Putamen (tissue), 1 donor: ENCODE measurements around the gene COA6.

Source experiments
- DNase-seq: peaks from one replicate; pipeline ENCODE4 v3.0.0-alpha.2; 2016; ENCODE audit warnings: low spot score

COA6 gene

GRCh38 chr1:234373064-234373958 is at the start of gene COA6:
Gene COA6 (plus strand): TSS chr1:234373456. CDS start chr1:234373467, 11 bp downstream.
- DNase-seq = peak; percentile 92

DNA sequence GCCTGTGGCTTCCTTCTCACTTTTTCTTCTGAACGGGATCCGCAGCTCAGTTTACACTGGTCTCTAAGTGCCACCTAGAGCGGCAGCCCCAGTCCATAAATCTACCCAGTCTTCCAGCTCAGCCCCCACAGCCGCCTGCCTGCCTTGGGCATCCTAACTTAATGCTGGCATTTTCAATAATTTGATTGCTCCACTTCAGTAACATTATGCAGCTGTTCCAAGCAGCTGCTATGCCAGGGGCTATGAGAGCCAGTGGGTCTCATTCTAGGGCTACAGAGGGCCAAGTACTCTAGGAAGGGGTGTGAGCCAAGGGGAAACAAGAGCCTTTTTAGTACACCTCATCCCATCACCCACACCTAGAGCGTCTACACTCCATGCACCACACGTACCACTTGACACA is 48.4 kb upstream of the COA6 start:
- DNase-seq = no peak

DNA sequence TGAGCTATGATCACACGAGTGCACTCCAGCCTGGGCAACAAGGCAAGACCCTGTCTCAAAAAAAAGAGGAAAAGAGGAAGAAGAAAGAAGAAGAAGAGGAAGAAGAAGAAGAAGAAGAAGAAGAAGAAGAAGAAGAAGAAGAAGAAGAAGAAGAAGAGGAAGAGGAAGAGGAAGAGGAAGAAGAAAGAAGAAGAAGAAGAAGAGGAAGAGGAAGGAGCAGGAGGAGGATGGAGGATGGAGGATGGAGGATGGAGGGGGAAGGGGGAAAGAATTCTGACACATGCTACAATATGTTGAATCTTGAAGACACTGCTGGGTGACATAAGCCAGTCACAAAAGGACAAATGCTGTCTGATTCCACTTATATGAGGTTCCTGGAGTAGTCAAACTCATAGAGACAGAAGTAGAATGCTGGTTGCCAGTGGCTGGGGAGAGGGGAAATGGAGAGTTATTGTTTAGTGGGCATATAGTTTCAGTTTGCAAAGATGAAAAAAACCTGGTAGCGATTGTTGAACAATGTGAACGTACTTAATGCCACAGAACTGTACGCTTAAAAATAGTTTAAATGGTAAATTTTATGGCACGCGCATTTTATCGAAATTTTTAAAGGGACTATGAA is 47.3 kb upstream of the COA6 start:
- no peak for DNase-seq

DNA sequence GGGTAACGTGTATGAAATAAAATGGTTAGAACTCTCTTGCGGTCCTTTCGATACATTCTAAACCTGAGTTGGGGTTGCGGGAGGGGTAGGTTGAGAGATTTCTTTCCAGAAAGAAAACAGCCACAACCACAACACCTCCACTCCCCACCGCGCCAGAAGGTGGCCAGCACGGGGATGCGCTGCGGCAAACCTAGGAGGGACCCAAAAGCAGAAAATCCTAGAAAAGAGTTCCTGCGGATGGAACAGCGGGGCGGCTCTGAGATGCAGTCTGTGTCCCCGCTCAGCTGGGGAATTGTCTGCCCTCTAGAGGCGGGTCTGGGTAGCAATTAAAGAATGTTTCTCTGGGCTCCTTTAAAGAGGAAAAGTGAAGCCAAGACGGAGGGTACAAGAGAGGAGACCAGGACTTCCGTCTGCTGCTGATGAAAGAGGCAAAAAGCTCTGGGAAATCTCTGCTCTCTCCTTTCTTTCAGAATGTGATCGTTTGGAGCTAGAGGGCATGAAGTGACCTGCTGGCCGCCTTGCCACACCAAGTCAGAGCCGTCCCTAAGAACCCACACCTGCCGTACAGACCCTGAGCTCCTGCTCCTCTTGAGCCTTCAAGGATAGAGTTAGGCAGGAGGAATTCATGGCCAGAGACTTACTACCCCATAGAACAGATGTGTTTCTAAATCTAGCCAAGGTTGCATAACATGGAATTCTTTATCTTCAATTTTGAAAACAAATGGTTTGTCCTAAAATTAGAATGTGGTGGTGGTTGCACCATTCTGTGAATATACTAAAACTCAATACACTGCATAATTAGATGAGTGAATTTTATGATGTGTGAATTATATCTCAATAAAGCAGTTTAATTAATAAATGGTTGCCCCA is 46.5 kb upstream of the COA6 start:
- no peak for DNase-seq

- DNase-seq = no peak
These were observed 45.6 kb upstream of the COA6 start for GRCh38 chr1:234327577-234328164.

GRCh38 chr1:234330843-234331215 is 42.4 kb upstream of the COA6 start:
- DNase-seq = no peak

DNA sequence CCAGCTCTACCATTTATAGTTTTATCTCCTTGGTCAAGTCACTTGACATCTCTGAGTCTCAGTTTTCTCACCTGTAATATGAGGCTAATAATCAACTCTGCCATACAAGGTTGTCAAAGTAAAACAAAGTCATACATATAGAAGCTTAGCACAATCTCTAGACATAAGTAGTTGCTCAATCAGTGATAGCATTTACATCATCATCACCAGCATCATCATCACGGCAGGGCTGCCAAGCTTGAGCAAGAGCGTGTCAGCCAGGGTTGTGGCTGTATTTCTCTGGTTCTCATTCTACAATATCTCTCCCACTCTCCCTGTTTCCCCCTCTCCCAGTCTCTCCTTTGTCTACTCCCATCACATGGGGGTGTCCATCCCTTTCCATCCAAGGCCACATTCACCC is 41.7 kb upstream of the COA6 start:
- no peak for DNase-seq

- DNase-seq = no peak
These were observed 36.9 kb upstream of the COA6 start for GRCh38 chr1:234336359-234336758.

GRCh38 chr1:234337233-234337632 is 36.0 kb upstream of the COA6 start:
- no peak for DNase-seq

DNA sequence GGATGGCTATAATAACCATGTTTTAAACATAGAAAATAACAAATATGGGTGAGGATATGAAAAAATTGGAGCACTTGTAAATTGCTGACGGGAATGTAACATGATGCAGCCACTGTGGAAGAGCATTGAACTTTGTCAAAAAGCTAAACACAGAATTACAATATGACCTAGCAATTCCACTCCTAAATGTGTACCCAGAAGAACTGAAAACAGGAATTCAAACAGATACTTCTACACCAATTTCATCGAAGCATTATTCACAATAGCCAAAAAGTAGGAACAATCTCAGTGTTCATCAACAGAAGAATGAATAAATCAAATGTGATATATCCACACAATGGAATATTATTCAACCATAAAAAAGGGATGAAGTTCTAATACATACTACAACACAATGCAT is 32.7 kb upstream of the COA6 start:
- DNase-seq = no peak

- no peak for DNase-seq
These were observed 30.5 kb upstream of the COA6 start for GRCh38 chr1:234342774-234343173.

DNA sequence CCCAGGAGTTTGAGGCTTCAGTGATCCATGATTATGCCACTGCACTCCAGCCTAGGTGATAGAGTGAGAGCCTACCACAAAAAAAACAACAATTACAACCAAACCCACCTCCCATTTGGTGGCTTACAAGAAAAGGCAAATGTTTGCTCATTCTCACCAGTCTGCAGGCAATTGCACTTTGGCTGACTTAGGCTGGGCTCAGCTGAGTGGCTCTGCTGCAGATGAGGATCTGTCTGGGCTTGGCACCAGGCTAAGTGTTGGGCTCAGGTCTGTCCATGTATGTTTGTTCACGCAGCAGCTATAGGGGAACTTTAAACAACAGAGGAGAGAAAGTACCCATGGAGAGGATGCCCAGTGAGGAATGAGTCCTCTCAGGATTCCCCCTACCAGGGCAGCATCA is 28.0 kb upstream of the COA6 start:
- no peak for DNase-seq

- no peak for DNase-seq
These were observed 24.3 kb upstream of the COA6 start for GRCh38 chr1:234348964-234349363.

DNA sequence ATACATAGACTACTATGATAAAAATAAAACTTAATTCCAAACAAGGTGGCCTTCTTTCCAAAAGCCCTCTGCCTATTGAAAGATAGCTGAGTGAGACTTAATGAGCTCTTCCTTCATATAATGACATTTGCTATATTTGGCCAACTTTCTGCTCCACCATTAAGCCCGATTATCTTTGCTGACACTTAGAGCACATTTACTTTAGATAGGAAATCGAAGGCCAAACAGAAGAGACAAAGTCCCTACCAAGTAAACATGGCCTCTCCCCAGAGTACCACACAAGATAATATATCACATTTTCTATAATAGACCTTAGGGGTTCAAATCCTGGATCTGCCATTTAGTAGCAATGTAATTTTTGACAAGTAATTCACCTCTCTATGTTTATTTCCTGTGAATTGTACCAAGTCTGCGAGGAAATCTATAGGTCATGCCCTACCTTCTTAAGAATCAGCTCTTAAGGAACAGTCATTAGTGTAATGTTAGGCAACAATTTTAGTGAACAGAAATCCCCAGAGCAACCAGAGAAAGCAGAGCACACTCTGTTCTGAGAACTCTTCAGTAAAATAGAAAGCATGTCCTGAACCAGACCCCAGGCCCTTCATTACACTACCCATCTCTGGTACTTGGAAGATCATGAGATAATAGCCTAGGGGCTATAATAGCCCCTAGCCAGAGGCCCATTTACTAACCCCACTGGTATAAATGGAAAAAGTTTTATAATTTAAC is 17.3 kb upstream of the COA6 start:
- no peak for DNase-seq

DNA sequence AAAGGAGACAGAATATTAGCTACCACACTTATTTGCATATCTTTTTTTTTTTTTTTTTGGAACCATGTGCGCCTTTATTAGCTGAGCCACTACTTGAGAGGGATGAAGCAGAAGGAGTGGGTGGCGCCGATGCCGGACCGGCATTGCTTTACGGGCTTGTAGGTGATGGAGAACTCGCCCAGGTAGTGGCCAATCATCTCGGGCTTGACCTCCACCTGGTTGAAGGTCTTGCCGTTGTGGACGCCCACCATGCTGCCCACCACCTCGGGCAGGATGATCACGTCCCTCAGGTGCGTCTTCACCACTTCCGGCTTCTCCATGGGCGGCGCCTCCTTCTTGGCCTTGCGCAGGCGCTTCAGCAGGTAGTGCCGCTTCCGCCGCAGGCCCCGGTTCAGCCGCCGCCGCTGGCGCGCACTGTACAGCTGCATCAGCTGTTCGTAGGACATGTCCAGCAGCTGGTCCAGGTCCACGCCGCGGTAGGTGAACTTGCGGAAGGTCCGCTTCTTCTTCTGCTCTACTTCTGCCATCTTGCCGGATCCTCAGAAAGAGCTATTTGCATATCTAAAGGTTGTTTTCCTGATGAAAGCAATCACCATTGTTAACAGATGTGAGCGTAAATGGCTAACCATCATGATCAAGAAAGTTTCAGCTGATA is 16.5 kb upstream of the COA6 start:
- DNase-seq = peak; percentile 13

GRCh38 chr1:234357831-234358230 is 15.4 kb upstream of the COA6 start:
- no peak for DNase-seq

DNA sequence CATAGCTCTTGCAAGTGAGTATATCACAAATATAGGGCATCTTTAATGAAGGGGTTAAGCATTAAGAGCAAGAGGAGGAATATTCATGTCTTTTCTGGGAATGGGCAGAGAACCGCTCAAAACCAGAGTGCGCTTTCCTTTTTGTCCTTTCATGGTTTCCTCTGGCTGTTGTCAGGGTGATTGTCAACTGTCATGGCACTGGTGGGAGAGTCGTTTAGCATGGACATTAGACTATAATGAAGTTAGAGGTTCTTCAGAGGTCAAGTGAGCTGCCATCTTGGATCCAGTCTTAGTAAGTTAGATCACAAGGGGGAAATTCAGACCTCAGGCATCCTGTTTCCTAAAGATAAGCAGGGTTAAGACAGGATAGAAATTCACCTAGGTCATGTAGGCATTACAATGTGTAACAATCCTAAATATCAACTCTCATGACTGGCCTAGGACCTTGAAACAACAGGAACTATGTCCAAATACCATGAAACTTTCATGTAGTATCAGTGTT is 12.1 kb upstream of the COA6 start:
- DNase-seq = no peak

GRCh38 chr1:234362558-234362957 is 10.7 kb upstream of the COA6 start:
- DNase-seq = no peak

- peak; percentile 77 for DNase-seq
These were observed 4.8 kb upstream of the COA6 start for GRCh38 chr1:234368320-234369032.

- no peak for DNase-seq
These were observed 4.2 kb upstream of the COA6 start for GRCh38 chr1:234369033-234369430.
